Measurements from ENCODE around the gene ARPC4.
"Not testable (repeated sequence)": the region's sequence is repeated elsewhere in the genome, so short reads cannot be mapped to it uniquely, and the experiment has no call there.

The ARPC4 gene

GRCh38 chr3:9820946-9821345 is 28.1 kb downstream of the ARPC4 start:
- DNase-seq (ENCODE audit: low read depth in 2 of 2), result no peak

GRCh38 chr3:9825451-9826040 is 32.7 kb downstream of the ARPC4 start:
- no peak for DNase-seq (ENCODE audit: low read depth in 2 of 2)

GRCh38 chr3:9826815-9827573 is 34.1 kb downstream of the ARPC4 start:
- no peak for DNase-seq (ENCODE audit: low read depth in 2 of 2)

- no peak for DNase-seq (ENCODE audit: low read depth in 2 of 2)
Observed at GRCh38 chr3:9828801-9829755, 36.2 kb downstream of the ARPC4 start.

GRCh38 chr3:9831253-9831652 is 38.4 kb downstream of the ARPC4 start:
- no peak for DNase-seq (ENCODE audit: low read depth in 2 of 2)

GRCh38 chr3:9833078-9833477 is 40.2 kb downstream of the ARPC4 start:
- DNase-seq (ENCODE audit: low read depth in 2 of 2), result no peak

GRCh38 chr3:9834520-9835380 is 41.9 kb downstream of the ARPC4 start:
- no peak for DNase-seq (ENCODE audit: low read depth in 2 of 2)

- no peak for DNase-seq (ENCODE audit: low read depth in 2 of 2)
Observed at GRCh38 chr3:9837701-9838582, 45.1 kb downstream of the ARPC4 start.

GRCh38 chr3:9838856-9839255 is 46.0 kb downstream of the ARPC4 start:
- DNase-seq (ENCODE audit: low read depth in 2 of 2), result no peak

- DNase-seq (ENCODE audit: low read depth in 2 of 2), result no peak
Observed at GRCh38 chr3:9841015-9841414, 48.1 kb downstream of the ARPC4 start.

GRCh38 chr3:9843715-9844438 is 51.0 kb downstream of the ARPC4 start, which contains the start of gene RPUSD3:
Gene RPUSD3, minus strand, starts transcription at chr3:9844008. Its CDS starts 18 bp downstream, at chr3:9843990.
- DNase-seq (ENCODE audit: low read depth in 2 of 2), result peak; percentile 92 to 97

GRCh38 chr3:9846231-9846630 is 53.3 kb downstream of the ARPC4 start:
- no peak for DNase-seq (ENCODE audit: low read depth in 2 of 2)

- DNase-seq (ENCODE audit: low read depth in 2 of 2), result no peak
Observed at GRCh38 chr3:9846931-9847488, 54.1 kb downstream of the ARPC4 start.

GRCh38 chr3:9847870-9848269 is 55.0 kb downstream of the ARPC4 start:
- DNase-seq (ENCODE audit: low read depth in 2 of 2), result not testable (repeated sequence)

- not testable (repeated sequence) for DNase-seq (ENCODE audit: low read depth in 2 of 2)
Observed at GRCh38 chr3:9848860-9849259, 56.0 kb downstream of the ARPC4 start.

GRCh38 chr3:9851383-9851782 is 58.5 kb downstream of the ARPC4 start:
- DNase-seq (ENCODE audit: low read depth in 2 of 2), result not testable (repeated sequence)

- DNase-seq (ENCODE audit: low read depth in 2 of 2), result not testable (repeated sequence)
Observed at GRCh38 chr3:9851926-9852325, 59.0 kb downstream of the ARPC4 start.

- no peak for DNase-seq (ENCODE audit: low read depth in 2 of 2)
Observed at GRCh38 chr3:9852528-9852927, 59.6 kb downstream of the ARPC4 start.

GRCh38 chr3:9854291-9854940 is 61.5 kb downstream of the ARPC4 start:
- not testable (repeated sequence) for DNase-seq (ENCODE audit: low read depth in 2 of 2)

All from stimulated activated CD4-positive, alpha-beta T cell treated with anti-CD3 and anti-CD28 coated beads, Interleukin-12 subunit alpha, Interleukin-12 subunit beta, amount 100 ng/mL, for 24 hours (primary cell).